ENCODE data around the gene KRTAP5-4.

The KRTAP5-4 gene

GRCh38 chr11:1639666-1640065 is 17.7 kb upstream of the KRTAP5-4 start:
- no peak overlapping the region for H3K4me3 ChIP-seq (replicated peaks; ENCODE audit: low read depth, low read length)
- TF ChIP-seq CTCF (IDR thresholded peaks at IDR 0.05; ENCODE audit: low read length, missing control alignments) = no peak
- no peak for DNase-seq (ENCODE audit: low read depth)

- TF ChIP-seq CTCF (IDR thresholded peaks at IDR 0.05; ENCODE audit: low read length, missing control alignments) = no peak
- no peak overlapping the region for H3K4me3 ChIP-seq (replicated peaks; ENCODE audit: low read depth, low read length)
- no peak for DNase-seq (ENCODE audit: low read depth)
These were observed 17.2 kb upstream of the KRTAP5-4 start for GRCh38 chr11:1639102-1639620.

GRCh38 chr11:1638344-1638743 is 16.4 kb upstream of the KRTAP5-4 start:
- H3K4me3 ChIP-seq (replicated peaks; ENCODE audit: low read depth, low read length) = no peak overlapping the region
- TF ChIP-seq CTCF (IDR thresholded peaks at IDR 0.05; ENCODE audit: low read length, missing control alignments) = no peak
- no peak for DNase-seq (ENCODE audit: low read depth)

GRCh38 chr11:1637628-1638027 is 15.7 kb upstream of the KRTAP5-4 start:
- no peak for TF ChIP-seq CTCF (IDR thresholded peaks at IDR 0.05; ENCODE audit: low read length, missing control alignments)
- H3K4me3 ChIP-seq (replicated peaks; ENCODE audit: low read depth, low read length) = no peak overlapping the region
- DNase-seq (ENCODE audit: low read depth) = no peak

- DNase-seq (ENCODE audit: low read depth) = no peak
- no peak for TF ChIP-seq CTCF (IDR thresholded peaks at IDR 0.05; ENCODE audit: low read length, missing control alignments)
- no peak overlapping the region for H3K4me3 ChIP-seq (replicated peaks; ENCODE audit: low read depth, low read length)
These were observed 14.5 kb upstream of the KRTAP5-4 start for GRCh38 chr11:1636291-1636950.

- DNase-seq (ENCODE audit: low read depth) = no peak
- TF ChIP-seq CTCF (IDR thresholded peaks at IDR 0.05; ENCODE audit: low read length, missing control alignments) = no peak
- no peak overlapping the region for H3K4me3 ChIP-seq (replicated peaks; ENCODE audit: low read depth, low read length)
These were observed 11.9 kb upstream of the KRTAP5-4 start for GRCh38 chr11:1633864-1634263.
